GDM1 (cell line): ENCODE data around the gene CRYGB.
"Not testable (repeated sequence)": the region's sequence is repeated elsewhere in the genome, so short reads cannot be mapped to it uniquely, and the experiment has no call there.

Source experiments
- DNase-seq: peaks from one replicate; lab custom pipeline; 2025; lab: John Stamatoyannopoulos, UW

Gene CRYGB

GRCh38 chr2:208112969-208113368, 33.0 kb downstream of the CRYGB start:
- no peak for DNase-seq

- DNase-seq: not testable (repeated sequence)
Observed at GRCh38 chr2:208112273-208112745, 33.6 kb downstream of the CRYGB start.

- no peak for DNase-seq
Observed at GRCh38 chr2:208103616-208104015, 42.3 kb downstream of the CRYGB start.

- DNase-seq: no peak
Observed at GRCh38 chr2:208101716-208102631, 44.0 kb downstream of the CRYGB start.

GRCh38 chr2:208099682-208100470, 46.1 kb downstream of the CRYGB start:
- DNase-seq: no peak

- not testable (repeated sequence) for DNase-seq
Observed at GRCh38 chr2:208098701-208099100, 47.3 kb downstream of the CRYGB start.

GRCh38 chr2:208098267-208098666, 47.7 kb downstream of the CRYGB start:
- no peak for DNase-seq

- DNase-seq: no peak
Observed at GRCh38 chr2:208097801-208098200, 48.2 kb downstream of the CRYGB start.

GRCh38 chr2:208097313-208097712, 48.6 kb downstream of the CRYGB start:
- DNase-seq: no peak

GRCh38 chr2:208096080-208096479, 49.9 kb downstream of the CRYGB start:
- no peak for DNase-seq

GRCh38 chr2:208093128-208093527, 52.8 kb downstream of the CRYGB start:
- no peak for DNase-seq
